ENCODE data around the gene USP15. TPM values are rescaled to one million over a fixed set of nuclear protein-coding genes. Genes with fewer than 3 reads are reported as not detected.

Gene USP15
- total and polyA plus RNA-seq, 2 donors from 2014 or later: 31.7 to 62.8 TPM

- Histone ChIP-seq H3K36me3 (ENCODE audit: control insufficient read depth in 2 of 3, insufficient read depth in 3 of 3, low read length in 3 of 3) (no peaks in the 10 kb centered on the region), H3K4me3 (ENCODE audit: low read length in 3 of 3) (no peak overlapping the region), H3K27me3 (ENCODE audit: control insufficient read depth, insufficient read depth, low read length) (no peaks in the 10 kb centered on the region), H3K9me3 (ENCODE audit: control insufficient read depth in 2 of 3, insufficient read depth in 1 of 3, low read length in 3 of 3) (no peaks in the 10 kb centered on the region), H3K9ac (ENCODE audit: low read length in 3 of 3) (no peak overlapping the region), H3K27ac (ENCODE audit: low read depth in 2 of 2, low read length in 2 of 2) (no peak overlapping the region), H3K4me1 (ENCODE audit: control insufficient read depth in 2 of 3, insufficient read depth in 2 of 3, low read depth in 1 of 3, low read length in 3 of 3) (no peaks in the 10 kb centered on the region)
- no peak for DNase-seq
- intact Hi-C loops (cut with DNase I): no loop called here
- no peak for TF ChIP-seq CTCF (IDR thresholded peaks at IDR 0.05; ENCODE audit: borderline replicate concordance, extremely low read depth, insufficient read depth)
- no peak for FAIRE-seq
Observed at GRCh38 chr12:62247281-62248045, 12.7 kb upstream of the USP15 start.

GRCh38 chr12:62248873-62249272 is 11.3 kb upstream of the USP15 start:
- H3K36me3 ChIP-seq (ENCODE audit: control insufficient read depth in 2 of 3, insufficient read depth in 3 of 3, low read length in 3 of 3): peaks cover 0 to 2% (median 0%) of the 10 kb centered on the region in 3 donors
- H3K27ac ChIP-seq (ENCODE audit: low read depth in 2 of 2, low read length in 2 of 2): no peak overlapping the region
- no peak for TF ChIP-seq CTCF (IDR thresholded peaks at IDR 0.05; ENCODE audit: borderline replicate concordance, extremely low read depth, insufficient read depth)
- no peaks in the 10 kb centered on the region for H3K27me3 ChIP-seq (ENCODE audit: control insufficient read depth, insufficient read depth, low read length)
- H3K9ac ChIP-seq (ENCODE audit: low read length in 3 of 3): no peak overlapping the region
- FAIRE-seq (no peak), DNase-seq (no peak)
- H3K4me1 ChIP-seq (ENCODE audit: control insufficient read depth in 2 of 3, insufficient read depth in 2 of 3, low read depth in 1 of 3, low read length in 3 of 3): no peaks in the 10 kb centered on the region
- intact Hi-C loops (cut with DNase I): no loop called here
- H3K4me3 ChIP-seq (ENCODE audit: low read length in 3 of 3): no peak overlapping the region
- H3K9me3 ChIP-seq (ENCODE audit: control insufficient read depth in 2 of 3, insufficient read depth in 1 of 3, low read length in 3 of 3): no peaks in the 10 kb centered on the region

- FAIRE-seq: no peak
- H3K27ac ChIP-seq (ENCODE audit: low read depth in 2 of 2, low read length in 2 of 2): no peak overlapping the region
- no peaks in the 10 kb centered on the region for H3K9me3 ChIP-seq (ENCODE audit: control insufficient read depth in 2 of 3, insufficient read depth in 1 of 3, low read length in 3 of 3)
- no peak overlapping the region for H3K9ac ChIP-seq (ENCODE audit: low read length in 3 of 3)
- peaks cover 0 to 2% (median 0%) of the 10 kb centered on the region in 3 donors for H3K36me3 ChIP-seq (ENCODE audit: control insufficient read depth in 2 of 3, insufficient read depth in 3 of 3, low read length in 3 of 3)
- DNase-seq: no peak
- no peak for TF ChIP-seq CTCF (IDR thresholded peaks at IDR 0.05; ENCODE audit: borderline replicate concordance, extremely low read depth, insufficient read depth)
- H3K27me3 ChIP-seq (ENCODE audit: control insufficient read depth, insufficient read depth, low read length): no peaks in the 10 kb centered on the region
- no peak overlapping the region for H3K4me3 ChIP-seq (ENCODE audit: low read length in 3 of 3)
- H3K4me1 ChIP-seq (ENCODE audit: control insufficient read depth in 2 of 3, insufficient read depth in 2 of 3, low read depth in 1 of 3, low read length in 3 of 3): no peaks in the 10 kb centered on the region
- intact Hi-C loops (cut with DNase I): no loop called here
Observed at GRCh38 chr12:62249419-62249818, 10.8 kb upstream of the USP15 start.
